WTC11 (cell line): ENCODE data around the gene RXRA.

Experiments used
- NFE2L1 ChIP-seq: sonication (generic); formaldehyde crosslinking; IDR thresholded peaks from 2 replicates; pipeline ENCODE4 v1.8.1; 2023; ENCODE audit warnings: missing genetic modification reagents
- ZNF121 ChIP-seq: sonication (generic); formaldehyde crosslinking; IDR thresholded peaks from 2 replicates; pipeline ENCODE4 v1.8.0; 2023; ENCODE audit warnings: missing genetic modification reagents
- ZNF232 ChIP-seq: sonication (generic); formaldehyde crosslinking; IDR thresholded peaks from 2 replicates; pipeline ENCODE4 v1.8.0; 2022; ENCODE audit warnings: mild to moderate bottlenecking, missing genetic modification reagents
- ZNF416 ChIP-seq: fragments of 250-450 bp; sonication (Bioruptor Pico); IDR thresholded peaks from 2 replicates; pipeline ENCODE4 v1.9.0; 2021; ENCODE audit warnings: mild to moderate bottlenecking, inconsistent platforms
- TF ChIP-seq, protein P1 (sequence below): fragments of 200-600 bp; IDR thresholded peaks from 2 replicates; pipeline ENCODE4 v1.8.0; 2022; ENCODE audit warnings: antibody characterized with exemption
- TF ChIP-seq, protein P2 (sequence below): sonication (generic); formaldehyde crosslinking; IDR thresholded peaks from 2 replicates; pipeline ENCODE4 v1.8.0; 2023; ENCODE audit warnings: missing genetic modification reagents, mild to moderate bottlenecking, borderline replicate concordance
- TF ChIP-seq, protein P3 (sequence below): sonication (generic); formaldehyde crosslinking; IDR thresholded peaks from 2 replicates; pipeline ENCODE4 v1.8.0; 2023; ENCODE audit warnings: missing genetic modification reagents

DNA sequence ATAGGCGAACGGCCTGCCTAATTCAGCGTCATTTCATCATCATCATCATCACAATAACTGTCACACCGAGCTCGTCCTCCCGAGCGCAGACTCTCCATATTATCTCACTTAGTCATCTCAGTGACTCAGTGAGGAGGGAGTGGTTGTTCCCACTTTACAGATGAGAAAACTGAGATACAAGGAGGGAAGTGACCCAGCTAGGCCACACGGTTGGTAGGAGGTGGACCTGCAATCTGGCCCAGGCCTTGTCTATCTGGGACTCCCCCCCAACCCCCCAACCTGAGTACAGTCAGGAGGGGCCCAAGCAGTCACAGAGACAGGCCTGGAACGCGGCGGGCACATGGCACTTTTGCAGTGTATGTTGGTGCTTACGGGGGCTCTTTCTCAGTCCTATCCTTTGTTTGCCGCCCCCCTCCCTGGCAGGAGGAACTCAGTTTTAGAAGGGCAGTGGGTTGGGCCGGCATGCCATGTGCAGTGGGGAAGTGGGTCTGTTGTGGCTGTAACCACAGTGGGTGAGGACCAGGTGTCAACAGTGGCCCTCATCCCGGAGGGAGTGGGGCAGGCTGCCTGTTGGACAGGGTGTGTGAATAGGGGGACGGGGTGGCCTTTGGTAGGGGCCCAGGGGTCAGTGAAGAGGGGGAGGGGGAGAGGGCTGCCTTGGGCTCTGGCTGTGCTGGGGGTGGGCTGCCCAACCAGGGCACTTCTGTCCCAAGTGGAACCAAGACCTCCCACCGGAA is 1.7 kb upstream of the RXRA start:
- TF ChIP-seq ZNF121 (CRISPR knock-in tag) (no peak), ZNF416 (no peak), ZNF232 (CRISPR knock-in tag) (no peak), NFE2L1 (CRISPR knock-in tag) (no peak)
- TF ChIP-seq, protein P1, sequence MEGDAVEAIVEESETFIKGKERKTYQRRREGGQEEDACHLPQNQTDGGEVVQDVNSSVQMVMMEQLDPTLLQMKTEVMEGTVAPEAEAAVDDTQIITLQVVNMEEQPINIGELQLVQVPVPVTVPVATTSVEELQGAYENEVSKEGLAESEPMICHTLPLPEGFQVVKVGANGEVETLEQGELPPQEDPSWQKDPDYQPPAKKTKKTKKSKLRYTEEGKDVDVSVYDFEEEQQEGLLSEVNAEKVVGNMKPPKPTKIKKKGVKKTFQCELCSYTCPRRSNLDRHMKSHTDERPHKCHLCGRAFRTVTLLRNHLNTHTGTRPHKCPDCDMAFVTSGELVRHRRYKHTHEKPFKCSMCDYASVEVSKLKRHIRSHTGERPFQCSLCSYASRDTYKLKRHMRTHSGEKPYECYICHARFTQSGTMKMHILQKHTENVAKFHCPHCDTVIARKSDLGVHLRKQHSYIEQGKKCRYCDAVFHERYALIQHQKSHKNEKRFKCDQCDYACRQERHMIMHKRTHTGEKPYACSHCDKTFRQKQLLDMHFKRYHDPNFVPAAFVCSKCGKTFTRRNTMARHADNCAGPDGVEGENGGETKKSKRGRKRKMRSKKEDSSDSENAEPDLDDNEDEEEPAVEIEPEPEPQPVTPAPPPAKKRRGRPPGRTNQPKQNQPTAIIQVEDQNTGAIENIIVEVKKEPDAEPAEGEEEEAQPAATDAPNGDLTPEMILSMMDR: no peak
- TF ChIP-seq, protein P2, sequence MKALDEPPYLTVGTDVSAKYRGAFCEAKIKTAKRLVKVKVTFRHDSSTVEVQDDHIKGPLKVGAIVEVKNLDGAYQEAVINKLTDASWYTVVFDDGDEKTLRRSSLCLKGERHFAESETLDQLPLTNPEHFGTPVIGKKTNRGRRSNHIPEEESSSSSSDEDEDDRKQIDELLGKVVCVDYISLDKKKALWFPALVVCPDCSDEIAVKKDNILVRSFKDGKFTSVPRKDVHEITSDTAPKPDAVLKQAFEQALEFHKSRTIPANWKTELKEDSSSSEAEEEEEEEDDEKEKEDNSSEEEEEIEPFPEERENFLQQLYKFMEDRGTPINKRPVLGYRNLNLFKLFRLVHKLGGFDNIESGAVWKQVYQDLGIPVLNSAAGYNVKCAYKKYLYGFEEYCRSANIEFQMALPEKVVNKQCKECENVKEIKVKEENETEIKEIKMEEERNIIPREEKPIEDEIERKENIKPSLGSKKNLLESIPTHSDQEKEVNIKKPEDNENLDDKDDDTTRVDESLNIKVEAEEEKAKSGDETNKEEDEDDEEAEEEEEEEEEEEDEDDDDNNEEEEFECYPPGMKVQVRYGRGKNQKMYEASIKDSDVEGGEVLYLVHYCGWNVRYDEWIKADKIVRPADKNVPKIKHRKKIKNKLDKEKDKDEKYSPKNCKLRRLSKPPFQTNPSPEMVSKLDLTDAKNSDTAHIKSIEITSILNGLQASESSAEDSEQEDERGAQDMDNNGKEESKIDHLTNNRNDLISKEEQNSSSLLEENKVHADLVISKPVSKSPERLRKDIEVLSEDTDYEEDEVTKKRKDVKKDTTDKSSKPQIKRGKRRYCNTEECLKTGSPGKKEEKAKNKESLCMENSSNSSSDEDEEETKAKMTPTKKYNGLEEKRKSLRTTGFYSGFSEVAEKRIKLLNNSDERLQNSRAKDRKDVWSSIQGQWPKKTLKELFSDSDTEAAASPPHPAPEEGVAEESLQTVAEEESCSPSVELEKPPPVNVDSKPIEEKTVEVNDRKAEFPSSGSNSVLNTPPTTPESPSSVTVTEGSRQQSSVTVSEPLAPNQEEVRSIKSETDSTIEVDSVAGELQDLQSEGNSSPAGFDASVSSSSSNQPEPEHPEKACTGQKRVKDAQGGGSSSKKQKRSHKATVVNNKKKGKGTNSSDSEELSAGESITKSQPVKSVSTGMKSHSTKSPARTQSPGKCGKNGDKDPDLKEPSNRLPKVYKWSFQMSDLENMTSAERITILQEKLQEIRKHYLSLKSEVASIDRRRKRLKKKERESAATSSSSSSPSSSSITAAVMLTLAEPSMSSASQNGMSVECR: no peak
- TF ChIP-seq, protein P3, sequence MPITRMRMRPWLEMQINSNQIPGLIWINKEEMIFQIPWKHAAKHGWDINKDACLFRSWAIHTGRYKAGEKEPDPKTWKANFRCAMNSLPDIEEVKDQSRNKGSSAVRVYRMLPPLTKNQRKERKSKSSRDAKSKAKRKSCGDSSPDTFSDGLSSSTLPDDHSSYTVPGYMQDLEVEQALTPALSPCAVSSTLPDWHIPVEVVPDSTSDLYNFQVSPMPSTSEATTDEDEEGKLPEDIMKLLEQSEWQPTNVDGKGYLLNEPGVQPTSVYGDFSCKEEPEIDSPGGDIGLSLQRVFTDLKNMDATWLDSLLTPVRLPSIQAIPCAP: no peak
